ENCODE results near the gene RNF20. TPM values are rescaled to one million over a fixed set of nuclear protein-coding genes. Genes with fewer than 3 reads are reported as not detected.
A peak's percentile ranks its signal among the peaks of the same experiment; 100 is the strongest.
"Not testable (repeated sequence)": the region's sequence is repeated elsewhere in the genome, so short reads cannot be mapped to it uniquely, and the experiment has no call there.

Gene RNF20
- polyA plus RNA-seq, 1 donor (not counting 4 experiments of a cell fraction or from before 2014, with no cell fraction given) = 28.8 TPM

- no peak overlapping the region for H3K27ac ChIP-seq (ENCODE audit: control insufficient read depth, insufficient read depth, low read length)
- no peak overlapping the region for H2AFZ ChIP-seq (ENCODE audit: control insufficient read depth, low read length)
- no peaks in the 10 kb centered on the region for H3K79me2 ChIP-seq (ENCODE audit: control insufficient read depth, insufficient read depth, low read length)
- dilution Hi-C loops (cut with MboI; ENCODE audit: extremely low pct_ligation_motif_present, low sequenced_read_pairs) = no loop called here
- H3K9ac ChIP-seq (ENCODE audit: control insufficient read depth, extremely low read depth, insufficient read depth, low read length) = no peak overlapping the region
- H3K9me1 ChIP-seq (ENCODE audit: control insufficient read depth, extremely low read depth, insufficient read depth, low read length) = no peaks in the 10 kb centered on the region
- H3K4me3 ChIP-seq (ENCODE audit: control insufficient read depth in 2 of 3, extremely low read depth in 1 of 3, insufficient read depth in 2 of 3, low read depth in 1 of 3, low read length in 3 of 3) = no peak overlapping the region
- H3K9me3 ChIP-seq (ENCODE audit: control insufficient read depth, low read depth, low read length) = no peaks in the 10 kb centered on the region
- H4K20me1 ChIP-seq (ENCODE audit: control insufficient read depth, extremely low read depth, insufficient read depth, low read length) = no peaks in the 10 kb centered on the region
- no peak for DNase-seq (ENCODE audit: low read depth, low spot score)
- H3K36me3 ChIP-seq (ENCODE audit: control insufficient read depth in 2 of 2, extremely low read depth in 1 of 2, insufficient read depth in 2 of 2, low read length in 2 of 2) = no peaks in the 10 kb centered on the region
- no peaks in the 10 kb centered on the region for H3K4me1 ChIP-seq (ENCODE audit: control insufficient read depth, extremely low read depth, insufficient read depth, low read length)
- no peak for FAIRE-seq
- H3K27me3 ChIP-seq (ENCODE audit: control insufficient read depth, extremely low read depth, insufficient read depth, low read length) = no peaks in the 10 kb centered on the region
- TF ChIP-seq EZH2 (IDR thresholded peaks at IDR 0.05; ENCODE audit: low read length) = no peak
- no peak overlapping the region for H3K4me2 ChIP-seq (ENCODE audit: control insufficient read depth, extremely low read depth, insufficient read depth, low read depth, low read length)
Observed at GRCh38 chr9:101587332-101588043, 53.8 kb downstream of the RNF20 start.

DNA sequence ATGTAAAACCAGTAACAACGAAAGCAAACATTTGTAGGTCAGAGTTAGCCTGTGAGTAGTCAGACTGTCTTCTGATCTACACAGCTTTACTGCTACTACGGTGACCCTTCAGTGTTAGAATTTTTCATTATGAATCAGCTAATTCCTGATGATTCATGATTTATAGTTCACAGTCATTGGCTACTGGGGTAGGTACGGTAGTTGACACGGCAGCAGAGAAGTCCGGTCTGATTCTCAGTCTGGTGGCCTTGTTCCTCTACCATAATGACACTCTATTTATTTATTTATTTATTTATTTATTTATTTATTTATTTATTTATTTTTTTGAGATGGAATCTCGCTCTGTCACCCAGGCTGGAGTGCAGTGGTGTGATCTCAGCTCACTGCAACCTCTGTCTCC is 56.4 kb downstream of the RNF20 start:
- dilution Hi-C loops (cut with MboI; ENCODE audit: extremely low pct_ligation_motif_present, low sequenced_read_pairs); H3K4me1 ChIP-seq (ENCODE audit: control insufficient read depth, extremely low read depth, insufficient read depth, low read length); H3K9me1 ChIP-seq (ENCODE audit: control insufficient read depth, extremely low read depth, insufficient read depth, low read length); H4K20me1 ChIP-seq (ENCODE audit: control insufficient read depth, extremely low read depth, insufficient read depth, low read length); H2AFZ ChIP-seq (ENCODE audit: control insufficient read depth, low read length); H3K9ac ChIP-seq (ENCODE audit: control insufficient read depth, extremely low read depth, insufficient read depth, low read length); H3K9me3 ChIP-seq (ENCODE audit: control insufficient read depth, low read depth, low read length); H3K36me3 ChIP-seq (ENCODE audit: control insufficient read depth in 2 of 2, extremely low read depth in 1 of 2, insufficient read depth in 2 of 2, low read length in 2 of 2); H3K4me2 ChIP-seq (ENCODE audit: control insufficient read depth, extremely low read depth, insufficient read depth, low read depth, low read length); H3K4me3 ChIP-seq (ENCODE audit: control insufficient read depth in 2 of 3, extremely low read depth in 1 of 3, insufficient read depth in 2 of 3, low read depth in 1 of 3, low read length in 3 of 3); H3K27ac ChIP-seq (ENCODE audit: control insufficient read depth, insufficient read depth, low read length); H3K79me2 ChIP-seq (ENCODE audit: control insufficient read depth, insufficient read depth, low read length); H3K27me3 ChIP-seq (ENCODE audit: control insufficient read depth, extremely low read depth, insufficient read depth, low read length); DNase-seq (ENCODE audit: low read depth, low spot score): not testable (repeated sequence)
- peak; percentile 17 for FAIRE-seq

GRCh38 chr9:101590901-101591300 is 57.2 kb downstream of the RNF20 start:
- dilution Hi-C loops (cut with MboI; ENCODE audit: extremely low pct_ligation_motif_present, low sequenced_read_pairs) = no loop called here
- TF ChIP-seq EZH2 (IDR thresholded peaks at IDR 0.05; ENCODE audit: low read length) = no peak
- no peak for TF ChIP-seq CTCF (optimal IDR thresholded peaks at IDR 0.05 in 1 of 3, IDR thresholded peaks at IDR 0.05 in 1 of 3, conservative IDR thresholded peaks at IDR 0.05 in 1 of 3; ENCODE audit: extremely low read depth in 1 of 3, insufficient read depth in 2 of 3, low read length in 3 of 3)
- no peaks in the 10 kb centered on the region for H3K9me3 ChIP-seq (ENCODE audit: control insufficient read depth, low read depth, low read length)

More at GRCh38 chr9:101590901-101591300, 57.2 kb downstream of the RNF20 start:
- Histone ChIP-seq H3K79me2 (ENCODE audit: control insufficient read depth, insufficient read depth, low read length) (no peaks in the 10 kb centered on the region), H3K4me2 (ENCODE audit: control insufficient read depth, extremely low read depth, insufficient read depth, low read depth, low read length) (no peak overlapping the region), H2AFZ (ENCODE audit: control insufficient read depth, low read length) (no peak overlapping the region), H3K9me1 (ENCODE audit: control insufficient read depth, extremely low read depth, insufficient read depth, low read length) (no peaks in the 10 kb centered on the region), H3K9ac (ENCODE audit: control insufficient read depth, extremely low read depth, insufficient read depth, low read length) (no peak overlapping the region), H3K36me3 (ENCODE audit: control insufficient read depth in 2 of 2, extremely low read depth in 1 of 2, insufficient read depth in 2 of 2, low read length in 2 of 2) (no peaks in the 10 kb centered on the region), H3K4me3 (ENCODE audit: control insufficient read depth in 2 of 3, extremely low read depth in 1 of 3, insufficient read depth in 2 of 3, low read depth in 1 of 3, low read length in 3 of 3) (no peak overlapping the region), H4K20me1 (ENCODE audit: control insufficient read depth, extremely low read depth, insufficient read depth, low read length) (no peaks in the 10 kb centered on the region), H3K4me1 (ENCODE audit: control insufficient read depth, extremely low read depth, insufficient read depth, low read length) (no peaks in the 10 kb centered on the region), H3K27ac (ENCODE audit: control insufficient read depth, insufficient read depth, low read length) (no peak overlapping the region), H3K27me3 (ENCODE audit: control insufficient read depth, extremely low read depth, insufficient read depth, low read length) (no peaks in the 10 kb centered on the region)
- no peak for DNase-seq (ENCODE audit: low read depth, low spot score)
- FAIRE-seq = no peak

Measured in keratinocyte (primary cell).